ENCODE results near the gene RAB40C. TPM values are rescaled to one million over a fixed set of nuclear protein-coding genes. Genes with fewer than 3 reads are reported as not detected.

The RAB40C gene
- 10 to 100 TPM in 7 of 8 experiments, 1 to 10 TPM in 1; 9.3 to 23.8 (median 17.1) TPM for total RNA-seq

DNA sequence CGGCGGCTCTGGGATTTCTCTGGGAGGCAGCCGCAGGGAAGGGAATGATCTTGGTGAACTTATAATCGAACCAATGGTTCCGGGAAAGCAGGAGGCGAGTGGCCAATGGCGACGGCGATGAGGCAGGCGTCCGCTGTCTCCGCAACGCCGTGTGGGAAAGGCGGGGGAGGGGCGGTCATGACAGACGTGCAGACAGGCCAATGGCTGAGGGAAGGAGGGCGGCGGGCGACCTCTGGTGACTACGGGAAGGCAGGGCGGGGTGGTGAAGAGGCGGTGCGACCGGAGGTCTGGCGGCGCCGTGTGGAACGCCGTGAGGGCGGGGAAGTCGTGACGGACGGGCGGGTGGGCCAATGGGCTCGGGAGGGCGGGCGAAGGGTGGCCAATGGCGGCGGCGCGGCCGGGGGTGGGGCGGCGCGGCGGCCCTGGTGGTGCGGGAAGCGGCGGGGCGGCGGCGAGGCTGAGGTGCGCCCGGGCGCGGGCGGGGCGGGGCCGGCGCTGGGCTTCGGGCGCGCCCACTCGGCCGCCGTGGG is at the start of gene RAB40C:
RAB40C (plus strand) TSS at position 409 of the 530 bp plus-strand sequence. CDS start 226 bp downstream, outside the sequence.
- Histone ChIP-seq H3K27ac (peak within 1 kb of the TSS; percentile 99), H3K4me3 (peak within 1 kb of the TSS; percentile 69 to 96 (median 90)), H3K4me1 (replicated peaks in 1 of 2) (peaks cover 12 to 14% of the 10 kb centered on the region in 2 donors)
- peak; percentile 70 to 90 (median 87) for ATAC-seq (replicated peaks in 6 of 8)
- no CpG with 5 or more reads among the region's 67 CpGs for WGBS, 10 experiments
- in situ Hi-C loops (cut with MboI; ENCODE audit: low pct_unique_long_range_greater_than_20kb in 2 of 9, low sequenced_read_pairs in 9 of 9, unreplicated experiment in 9 of 9), result no loop called here

DNA sequence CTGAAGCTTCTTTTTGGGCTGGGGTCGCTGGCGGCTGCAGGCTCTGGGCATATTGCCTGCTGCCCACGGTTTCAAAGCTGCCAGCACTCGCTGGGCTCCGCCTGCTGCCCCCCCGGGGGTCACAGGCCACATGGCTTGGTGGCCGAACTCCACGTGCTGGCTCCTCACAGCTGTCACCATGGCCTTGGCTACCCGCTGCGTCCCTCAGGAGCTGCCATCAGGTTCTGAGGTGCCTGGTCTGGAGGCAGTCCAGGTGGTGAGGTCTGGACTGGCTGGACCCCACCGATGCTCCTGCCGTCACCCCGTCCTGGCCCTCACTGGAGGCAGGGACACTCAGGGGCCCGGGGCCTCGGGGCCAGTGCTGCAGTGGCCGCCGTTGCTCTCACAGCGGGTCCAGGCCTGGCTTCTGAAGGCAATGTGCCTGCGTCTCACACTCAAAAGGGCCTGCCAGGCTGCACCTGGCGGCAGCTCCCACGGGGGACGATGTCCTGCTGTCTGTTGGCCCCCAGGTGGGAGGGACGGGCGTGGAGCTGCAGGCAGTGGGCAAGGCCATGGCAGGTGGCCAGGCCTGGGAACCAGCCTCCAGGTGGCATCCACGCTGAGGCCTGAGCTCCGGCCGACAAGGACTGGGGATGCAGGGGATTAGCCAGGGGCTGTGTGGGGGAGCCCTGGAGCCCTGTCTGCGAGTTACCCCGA is 49.1 kb upstream of the RAB40C start:
- no peak for ATAC-seq (replicated peaks in 6 of 8)
- in situ Hi-C loops (cut with MboI; ENCODE audit: low pct_unique_long_range_greater_than_20kb in 2 of 9, low sequenced_read_pairs in 9 of 9, unreplicated experiment in 9 of 9), result no loop called here
- 97 to 100% methylated on average over 1 to 11 of the region's 29 CpGs; no CpG with 5 or more reads in 8 of the 10 experiments for WGBS, 10 experiments
- Histone ChIP-seq H3K4me1 (replicated peaks in 1 of 2) (peaks cover 0 to 4% of the 10 kb centered on the region in 2 donors), H3K4me3 (no peak overlapping the region), H3K27ac (no peak overlapping the region)

GRCh38 chr16:543301-544164 is 46.3 kb upstream of the RAB40C start:
- peaks cover 4 to 7% of the 10 kb centered on the region in 2 donors for H3K4me1 ChIP-seq (replicated peaks in 1 of 2)
- in situ Hi-C loops (cut with MboI; ENCODE audit: low pct_unique_long_range_greater_than_20kb in 2 of 9, low sequenced_read_pairs in 9 of 9, unreplicated experiment in 9 of 9), result no loop called here
- WGBS, 10 experiments, result 71 to 93% (median 80%) methylated on average over 4 to 18 of the region's 51 CpGs; no CpG with 5 or more reads in 5 of the 10 experiments
- H3K4me3 ChIP-seq, result no peak overlapping the region
- no peak for ATAC-seq (replicated peaks in 6 of 8)
- no peak overlapping the region for H3K27ac ChIP-seq

DNA sequence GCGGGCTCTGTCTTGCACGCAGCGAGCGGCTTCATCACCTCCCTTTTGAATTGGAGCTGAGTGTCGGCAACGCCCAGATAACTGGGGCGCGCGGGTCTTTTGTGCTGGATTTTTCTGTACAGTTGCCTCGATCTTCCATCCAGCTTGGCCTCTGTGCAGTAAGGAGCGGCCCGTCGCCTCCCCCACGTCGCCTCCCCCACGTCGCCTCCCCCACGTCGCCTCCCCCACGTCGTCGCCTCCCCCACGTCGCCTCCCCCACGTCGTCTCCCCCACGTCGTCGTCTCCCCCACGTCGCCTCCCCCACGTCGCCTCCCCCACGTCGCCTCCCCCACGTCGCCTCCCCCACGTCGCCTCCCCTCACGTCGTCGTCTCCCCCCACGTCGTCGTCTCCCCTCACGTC is 45.3 kb upstream of the RAB40C start:
- 73 to 90% (median 81%) methylated on average over 2 to 7 of the region's 46 CpGs; no CpG with 5 or more reads in 7 of the 10 experiments for WGBS, 10 experiments
- no peak for ATAC-seq (replicated peaks in 6 of 8)
- Histone ChIP-seq H3K27ac (no peak overlapping the region), H3K4me3 (no peak overlapping the region), H3K4me1 (replicated peaks in 1 of 2) (peaks cover 4 to 7% of the 10 kb centered on the region in 2 donors)
- in situ Hi-C loops (cut with MboI; ENCODE audit: low pct_unique_long_range_greater_than_20kb in 2 of 9, low sequenced_read_pairs in 9 of 9, unreplicated experiment in 9 of 9), result no loop called here

DNA sequence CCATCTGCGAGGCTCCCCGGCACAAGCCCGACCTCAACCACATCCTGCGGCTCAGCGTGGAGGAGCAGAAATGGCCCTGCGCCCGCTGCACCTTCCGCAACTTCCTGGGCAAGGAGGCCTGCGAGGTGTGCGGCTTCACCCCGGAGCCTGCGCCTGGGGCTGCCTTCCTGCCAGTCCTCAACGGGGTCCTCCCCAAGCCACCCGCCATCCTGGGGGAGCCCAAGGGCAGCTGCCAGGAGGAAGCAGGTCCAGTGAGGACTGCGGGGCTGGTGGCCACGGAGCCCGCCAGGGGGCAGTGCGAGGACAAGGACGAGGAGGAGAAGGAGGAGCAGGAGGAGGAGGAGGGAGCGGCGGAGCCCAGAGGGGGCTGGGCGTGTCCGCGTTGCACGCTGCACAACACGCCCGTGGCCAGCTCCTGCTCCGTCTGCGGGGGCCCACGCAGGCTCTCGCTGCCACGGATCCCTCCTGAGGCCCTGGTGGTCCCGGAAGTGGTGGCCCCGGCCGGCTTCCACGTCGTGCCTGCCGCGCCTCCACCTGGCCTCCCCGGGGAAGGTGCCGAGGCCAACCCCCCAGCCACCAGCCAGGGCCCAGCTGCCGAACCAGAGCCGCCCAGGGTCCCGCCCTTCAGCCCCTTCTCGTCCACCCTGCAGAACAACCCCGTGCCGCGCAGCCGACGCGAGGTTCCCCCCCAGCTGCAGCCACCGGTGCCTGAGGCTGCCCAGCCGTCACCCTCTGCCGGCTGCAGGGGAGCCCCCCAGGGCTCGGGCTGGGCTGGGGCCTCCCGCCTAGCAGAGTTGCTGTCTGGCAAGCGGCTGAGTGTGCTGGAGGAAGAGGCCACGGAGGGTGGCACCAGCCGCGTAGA is 42.7 kb upstream of the RAB40C start:
- 80 to 100% (median 80%) methylated on average over 1 to 2 of the region's 60 CpGs; no CpG with 5 or more reads in 7 of the 10 experiments for WGBS, 10 experiments
- Histone ChIP-seq H3K4me1 (replicated peaks in 1 of 2) (peaks cover 4 to 7% of the 10 kb centered on the region in 2 donors), H3K27ac (peak overlapping the region in 1 of 2 donors; percentile 46), H3K4me3 (no peak overlapping the region)
- in situ Hi-C loops (cut with MboI; ENCODE audit: low pct_unique_long_range_greater_than_20kb in 2 of 9, low sequenced_read_pairs in 9 of 9, unreplicated experiment in 9 of 9), result no loop called here
- peak in 7 of 8 experiments; percentile 80 to 88 (median 83) for ATAC-seq (replicated peaks in 6 of 8)

DNA sequence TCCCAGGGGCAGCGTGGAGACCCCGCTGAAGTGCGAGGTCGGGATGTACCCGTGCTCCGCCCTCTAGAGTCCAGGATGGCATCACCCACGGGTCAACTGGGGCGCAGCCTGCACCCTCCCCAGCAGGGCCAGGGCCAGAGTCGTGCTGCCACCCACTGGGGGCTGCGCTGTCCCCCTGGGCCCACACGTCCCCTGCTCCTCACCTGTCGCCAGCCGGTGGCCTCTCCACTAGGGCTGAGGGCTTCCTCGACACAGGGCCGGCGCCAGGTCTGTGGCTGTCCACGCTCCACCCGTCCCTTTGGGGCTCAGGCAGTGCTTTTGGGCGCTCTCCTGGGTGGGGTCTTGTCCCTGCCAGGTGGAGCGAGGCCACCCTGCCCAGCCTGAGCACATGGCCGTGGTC is 41.3 kb upstream of the RAB40C start:
- in situ Hi-C loops (cut with MboI; ENCODE audit: low pct_unique_long_range_greater_than_20kb in 2 of 9, low sequenced_read_pairs in 9 of 9, unreplicated experiment in 9 of 9), result no loop called here
- no peak for ATAC-seq (replicated peaks in 6 of 8)
- H3K4me3 ChIP-seq, result no peak overlapping the region
- 80 to 92% methylated on average over 1 to 5 of the region's 21 CpGs; no CpG with 5 or more reads in 8 of the 10 experiments for WGBS, 10 experiments
- no peak overlapping the region for H3K27ac ChIP-seq
- peaks cover 3 to 7% of the 10 kb centered on the region in 2 donors for H3K4me1 ChIP-seq (replicated peaks in 1 of 2)

DNA sequence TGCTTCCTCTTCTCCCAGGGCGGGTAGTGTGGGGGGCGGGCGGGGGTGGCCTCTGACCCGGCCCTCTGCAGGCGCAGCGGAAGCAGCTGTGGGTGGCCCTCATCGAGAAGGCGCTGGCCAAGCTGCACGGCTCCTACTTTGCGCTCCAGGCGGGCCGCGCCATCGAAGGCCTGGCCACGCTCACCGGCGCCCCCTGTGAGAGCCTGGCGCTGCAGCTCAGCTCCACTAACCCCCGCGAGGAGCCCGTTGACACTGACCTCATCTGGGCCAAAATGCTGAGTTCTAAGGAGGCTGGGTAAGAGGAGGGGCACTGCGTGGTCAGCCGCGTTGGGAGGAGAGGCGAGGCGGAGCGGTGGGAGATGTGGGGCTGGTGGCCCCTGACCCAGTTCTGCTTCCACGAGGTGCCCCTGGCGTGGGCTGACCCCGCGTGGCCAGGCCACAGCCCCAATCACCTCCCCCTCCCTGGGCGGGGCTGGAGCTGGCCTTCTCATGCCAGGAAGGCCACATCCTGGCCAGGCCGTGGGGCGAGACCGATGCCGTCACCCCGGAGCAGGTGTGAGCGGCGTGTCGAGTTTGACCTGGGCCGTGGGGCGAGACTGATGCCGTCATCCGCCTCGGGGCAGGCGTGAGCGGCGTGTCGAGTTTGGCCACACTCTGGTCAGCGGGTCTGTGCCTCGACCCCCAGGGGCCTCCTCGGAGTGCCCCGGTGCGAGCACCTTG is 40.2 kb upstream of the RAB40C start:
- 92 to 100% (median 100%) methylated on average over 1 to 5 of the region's 54 CpGs; no CpG with 5 or more reads in 7 of the 10 experiments for WGBS, 10 experiments

DNA sequence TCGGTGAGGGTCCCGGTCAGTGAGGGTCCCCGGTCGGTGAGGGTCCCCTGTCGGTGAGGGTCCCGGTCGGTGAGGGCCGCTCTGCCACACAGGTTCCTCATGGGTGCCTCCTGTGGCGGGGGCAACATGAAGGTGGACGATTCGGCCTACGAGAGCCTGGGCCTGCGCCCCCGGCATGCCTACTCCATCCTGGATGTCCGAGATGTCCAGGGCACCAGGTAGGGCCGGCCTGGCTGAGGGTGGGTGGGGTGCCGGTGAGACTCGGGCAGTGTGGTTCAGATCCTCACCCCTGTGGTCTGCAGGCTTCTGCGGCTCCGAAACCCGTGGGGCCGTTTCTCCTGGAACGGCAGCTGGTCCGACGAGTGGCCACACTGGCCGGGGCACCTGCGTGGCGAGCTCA is 38.7 kb upstream of the RAB40C start:
- no peak overlapping the region for H3K27ac ChIP-seq
- no peak for ATAC-seq (replicated peaks in 6 of 8)
- in situ Hi-C loops (cut with MboI; ENCODE audit: low pct_unique_long_range_greater_than_20kb in 2 of 9, low sequenced_read_pairs in 9 of 9, unreplicated experiment in 9 of 9), result no loop called here
- no peak overlapping the region for H3K4me3 ChIP-seq
- H3K4me1 ChIP-seq (replicated peaks in 1 of 2), result peaks cover 10 to 21% of the 10 kb centered on the region in 2 donors
- 100% methylated on average over 1 to 2 of the region's 28 CpGs; no CpG with 5 or more reads in 7 of the 10 experiments for WGBS, 10 experiments

More for the DNA sequence above, 40.2 kb upstream of the RAB40C start:
- in situ Hi-C loops (cut with MboI; ENCODE audit: low pct_unique_long_range_greater_than_20kb in 2 of 9, low sequenced_read_pairs in 9 of 9, unreplicated experiment in 9 of 9), result no loop called here
- H3K27ac ChIP-seq, result no peak overlapping the region
- ATAC-seq (replicated peaks in 6 of 8), result no peak
- H3K4me1 ChIP-seq (replicated peaks in 1 of 2), result peaks cover 9 to 10% of the 10 kb centered on the region in 2 donors
- H3K4me3 ChIP-seq, result no peak overlapping the region

DNA sequence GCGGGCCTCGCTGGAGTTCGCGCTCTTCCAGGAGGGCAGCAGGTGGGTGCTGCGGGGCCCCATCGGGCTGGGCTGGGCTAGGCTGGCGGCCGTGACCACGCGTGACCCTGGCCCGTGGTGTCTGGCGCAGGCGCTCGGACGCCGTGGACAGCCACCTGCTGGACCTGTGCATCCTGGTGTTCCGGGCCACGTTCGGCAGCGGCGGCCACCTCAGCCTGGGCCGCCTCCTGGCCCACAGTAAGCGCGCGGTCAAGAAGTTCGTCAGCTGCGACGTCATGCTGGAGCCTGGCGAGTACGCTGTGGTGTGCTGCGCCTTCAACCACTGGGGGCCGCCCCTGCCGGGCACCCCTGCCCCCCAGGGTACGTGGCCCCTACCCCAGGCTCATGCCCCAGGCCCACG is 37.7 kb upstream of the RAB40C start:
- no peak overlapping the region for H3K4me3 ChIP-seq
- no peak overlapping the region for H3K27ac ChIP-seq
- no peak for ATAC-seq (replicated peaks in 6 of 8)
- in situ Hi-C loops (cut with MboI; ENCODE audit: low pct_unique_long_range_greater_than_20kb in 2 of 9, low sequenced_read_pairs in 9 of 9, unreplicated experiment in 9 of 9), result no loop called here
- no CpG with 5 or more reads among the region's 35 CpGs for WGBS, 10 experiments
- H3K4me1 ChIP-seq (replicated peaks in 1 of 2), result peaks cover 7 to 21% of the 10 kb centered on the region in 2 donors

GRCh38 chr16:553601-554296 is 36.1 kb upstream of the RAB40C start:
- ATAC-seq (replicated peaks in 6 of 8), result no peak
- Histone ChIP-seq H3K27ac (no peak overlapping the region), H3K4me1 (replicated peaks in 1 of 2) (peaks cover 11 to 26% of the 10 kb centered on the region in 2 donors), H3K4me3 (no peak overlapping the region)
- WGBS, 10 experiments, result 94% methylated on average over 7 of the region's 33 CpGs; no CpG with 5 or more reads in 9 of the 10 experiments
- in situ Hi-C loops (cut with MboI; ENCODE audit: low pct_unique_long_range_greater_than_20kb in 2 of 9, low sequenced_read_pairs in 9 of 9, unreplicated experiment in 9 of 9), result no loop called here

DNA sequence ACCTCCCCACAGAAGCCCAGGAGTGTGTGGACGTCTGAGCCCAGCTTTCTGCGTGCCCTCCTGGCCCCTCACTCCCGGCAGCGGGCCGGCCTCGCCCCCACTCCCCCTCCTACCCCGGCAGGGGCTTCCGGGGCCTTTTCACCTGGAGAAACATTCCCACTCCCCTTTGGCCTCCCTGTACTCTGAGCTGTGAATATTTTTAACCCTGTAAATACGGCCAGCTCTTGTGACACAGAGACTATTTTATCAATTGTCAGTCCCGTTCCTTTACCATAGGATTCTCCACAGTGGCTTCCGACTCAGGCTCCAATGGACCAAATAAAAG is 35.6 kb upstream of the RAB40C start:
- 33 to 42% methylated on average over 2 to 3 of the region's 11 CpGs; no CpG with 5 or more reads in 8 of the 10 experiments for WGBS, 10 experiments

More for the DNA sequence above, 35.6 kb upstream of the RAB40C start:
- in situ Hi-C loops (cut with MboI; ENCODE audit: low pct_unique_long_range_greater_than_20kb in 2 of 9, low sequenced_read_pairs in 9 of 9, unreplicated experiment in 9 of 9), result no loop called here
- H3K4me3 ChIP-seq, result no peak overlapping the region
- no peak overlapping the region for H3K27ac ChIP-seq
- peaks cover 16 to 29% of the 10 kb centered on the region in 2 donors for H3K4me1 ChIP-seq (replicated peaks in 1 of 2)
- ATAC-seq (replicated peaks in 6 of 8), result no peak
